Heart left ventricle (tissue), 16 donors: ENCODE data around the gene PRDM16. TPM values are rescaled to one million over a fixed set of nuclear protein-coding genes. Genes with fewer than 3 reads are reported as not detected.

Experiments
- ATAC-seq, 4 donors: fragments of 200-7000 bp; cut with Tn5 transposase; one replicate each; pipeline ENCODE4 v1.9.1; 2020 to 2022; ENCODE audit warnings: moderate library complexity in 4 of 4, mild to moderate bottlenecking in 3 of 4, moderate number of reproducible peaks in 1 of 4
- DNase-seq, 5 donors: peaks; one replicate each; pipeline ENCODE4 v3.0.0-alpha.2; 2020
- H3K27ac ChIP-seq, 12 donors: fragments of 200-600 bp; sonication (generic) in 4 of 12; one replicate each; pipeline versions ENCODE4 v1.5.0 to v1.8.0; 2016 to 2022; ENCODE audit warnings: mild to moderate bottlenecking in 2 of 12
- H3K27me3 ChIP-seq, 9 donors: fragments of 200-600 bp; sonication (generic) in 2 of 9; one replicate each; pipeline versions ENCODE4 v1.5.1 to v1.8.0; 2016 to 2022; ENCODE audit warnings: mild to moderate bottlenecking in 3 of 9
- H3K36me3 ChIP-seq, 9 donors: fragments of 200-600 bp; sonication (generic) in 2 of 9; one replicate each; pipeline versions ENCODE4 v1.5.0 to v1.8.0; 2018 to 2022; ENCODE audit warnings: mild to moderate bottlenecking in 2 of 9
- H3K4me1 ChIP-seq, 12 donors: fragments of 200-600 bp; sonication (generic) in 4 of 12; one replicate each; pipeline versions ENCODE4 v1.5.0 to v1.8.0; 2016 to 2022; ENCODE audit warnings: mild to moderate bottlenecking in 3 of 12
- H3K4me3 ChIP-seq, 12 donors: fragments of 200-600 bp; sonication (generic) in 4 of 12; one replicate each; pipeline versions ENCODE4 v1.5.0 to v1.8.0; 2017 to 2022; ENCODE audit warnings: mild to moderate bottlenecking in 9 of 12, moderate library complexity in 4 of 12
- H3K9me3 ChIP-seq, 12 donors: fragments of 200-600 bp; sonication (generic) in 4 of 12; one replicate each; pipeline versions ENCODE4 v1.5.0 to v1.8.0; 2016 to 2022; ENCODE audit warnings: mild to moderate bottlenecking in 1 of 12
- POLR2A ChIP-seq, 2 donors: fragments of 450-650 bp; IDR thresholded peaks; one replicate each; pipeline ENCODE4 v1.6.1; 2017; ENCODE audit warnings: antibody characterized with exemption in 2 of 2, mild to moderate bottlenecking in 2 of 2, moderate library complexity in 2 of 2
- WGBS, 4 donors: extraction: QIAGEN DNeasy Blood & Tissue Kit in 2 of 4; methylation state at CpG; one replicate each; pipeline versions ENCODE4 v1.1.5 to v1.1.7; 2013 to 2018; 5-methylcytosine and 5-hydroxymethylcytosine counted together
- intact Hi-C, 10 donors: fragments of 100-400 bp; cut with DNase I; formaldehyde crosslinking; loops; one replicate each; pipeline versions ENCODE4 v1.11.1 to v1.14.2; 2022
- long read RNA-seq, 3 donors: library from polyadenylated mRNA; unstranded; transcript quantifications; one replicate each; pipeline ENCODE4 v2.0.0, GENCODE V29; 2020 to 2021
- polyA plus RNA-seq, 2 donors: library from polyadenylated mRNA; stranded (reverse); fragments of 200-250 nt; gene quantifications; one replicate each; pipeline ENCODE4 v1.2.3, GENCODE V29; 2013
- total RNA-seq, 9 donors: library from RNA; depleted of rRNA in 2 of 9; stranded (reverse); fragments of >200 nt in 2 of 9; fragmentation: NEBNext Ultra II Directional in 3 of 9; extraction: Animal tissue kit (Norgen Biotek cat#: 25700) in 3 of 9; gene quantifications; one replicate each; pipeline versions ENCODE4 v1.1.0 to v1.2.4, GENCODE V29; 2016 to 2023
- TF ChIP-seq, protein P1 (sequence below), 12 donors: fragments of 200-600 bp; sonication (generic) in 4 of 12; IDR thresholded peaks; one replicate each; pipeline versions ENCODE4 v1.5.0 to v1.8.0; 2018 to 2022; ENCODE audit warnings: antibody characterized with exemption in 12 of 12, mild to moderate bottlenecking in 5 of 12
- donor health status: ischemic (EF 13 %, LVEDD 7.1; RV severe dilation, severe dysfunction).
- donor health status: healthy with polysubstance abuse.
- donor health status: DM: no; HTN: yes; CAD: no.
- donor health status: DM: no; HTN: no; CAD: no.
- donor health status: ischemic (EF 25% LVEDD 6.9; RV normal size, moderate dysfunction).
- donor health status: ischemic (EF 25% LVEDD 5.7; RV mildly dilated, moderate dysfunction).
- donor health status: healthy.
- donor health status: DM: yes; HTN: yes; CAD: no.
- donor health status: ischemic (EF 35%, LVEDD 5.7; RV mildly dilated, moderate dysfunction).
- donor health status: nonischemic (EF 11% LVEDD 7.7; RV severe dilation, severe dysfunction).
- donor health status: DM: yes; HTN: yes; CAD: no.
- donor health status: PGD.
- donor health status: ischemic (EF 29% LVEDD 5.4; RV normal size, mild dysfunction).
- donor health status: nonischemic (EF 23%, LVEDD 6.1; RV moderate dilation, normal function).

PRDM16 gene
- total RNA-seq (10 to 100 TPM in 7 of 9 donors, 1 to 10 TPM in 2; 6.0 to 22.7 (median 14.4) TPM), polyA plus RNA-seq (10 to 100 TPM; 11.3 to 13.1 TPM)
- long read RNA-seq, donor 1, partial matches to known transcripts, result 5 of 24 reads
- long read RNA-seq, donor 1, other reads (novel, unspliced or antisense), result 19 of 24 reads
- long read RNA-seq, donor 2, partial matches to known transcripts, result 10 of 29 reads
- long read RNA-seq, donor 2, other reads (novel, unspliced or antisense), result 19 of 29 reads
- long read RNA-seq, donor 3, partial matches to known transcripts, result 9 of 17 reads
- long read RNA-seq, donor 3, other reads (novel, unspliced or antisense), result 8 of 17 reads

DNA sequence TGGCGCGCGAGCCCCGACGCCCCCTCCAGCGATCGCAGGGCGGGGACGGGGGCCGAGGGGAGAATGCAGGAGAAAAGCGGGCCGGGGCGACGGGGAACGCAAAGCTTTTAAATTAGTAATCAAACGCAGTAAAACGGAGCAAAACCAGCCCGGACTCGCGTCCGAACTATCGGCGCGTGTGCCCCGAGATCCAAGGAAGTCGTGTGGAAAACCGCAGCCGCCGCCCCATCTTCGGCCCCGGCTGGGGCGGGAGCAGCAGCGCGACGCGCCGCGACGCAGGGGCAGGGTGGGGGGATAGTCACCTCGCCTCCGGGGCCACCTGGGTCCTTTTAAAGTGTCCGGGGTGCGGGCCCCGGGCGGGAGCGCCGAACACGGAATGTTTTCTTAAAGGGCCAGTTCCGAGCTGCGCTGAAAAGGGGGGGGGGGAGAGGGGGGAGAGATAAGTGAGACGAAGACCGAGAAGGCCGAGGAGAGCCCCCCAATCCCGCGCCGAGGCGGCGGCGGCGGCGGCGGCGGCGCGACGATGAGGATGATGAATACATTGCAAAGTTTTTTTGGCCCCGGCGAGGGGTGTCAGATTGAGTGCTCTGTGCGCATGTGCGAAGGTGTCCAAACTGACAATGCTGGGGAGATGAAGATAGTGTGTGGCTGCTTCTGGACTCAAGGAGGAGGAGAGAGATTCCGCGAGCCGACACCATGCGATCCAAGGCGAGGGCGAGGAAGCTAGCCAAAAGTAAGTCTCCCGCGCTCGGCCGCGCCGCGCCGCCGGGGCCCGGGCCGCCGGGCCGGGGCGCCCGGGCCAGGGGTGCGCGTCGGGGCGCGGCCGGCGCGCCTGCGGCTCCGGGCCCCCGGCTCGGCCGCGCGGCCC lies at the start of gene PRDM16:
PRDM16 (plus strand) TSS at position 640 of the 868 bp plus-strand sequence; CDS start at position 697, 57 bp downstream.
- intact Hi-C loops, result loop anchor here in 8 of 10 donors (1.0 to 10.0 kb wide), 6 partner anchors 104 to 354 kb away; no protein-coding TSS in a partner anchor
- DNase-seq, result peak; percentile 56 to 73 (median 60)
- WGBS, 4 donors, result 0 to 1% (median 1%) methylated on average over 85 to 106 of the region's 106 CpGs
- TF ChIP-seq, protein P1, sequence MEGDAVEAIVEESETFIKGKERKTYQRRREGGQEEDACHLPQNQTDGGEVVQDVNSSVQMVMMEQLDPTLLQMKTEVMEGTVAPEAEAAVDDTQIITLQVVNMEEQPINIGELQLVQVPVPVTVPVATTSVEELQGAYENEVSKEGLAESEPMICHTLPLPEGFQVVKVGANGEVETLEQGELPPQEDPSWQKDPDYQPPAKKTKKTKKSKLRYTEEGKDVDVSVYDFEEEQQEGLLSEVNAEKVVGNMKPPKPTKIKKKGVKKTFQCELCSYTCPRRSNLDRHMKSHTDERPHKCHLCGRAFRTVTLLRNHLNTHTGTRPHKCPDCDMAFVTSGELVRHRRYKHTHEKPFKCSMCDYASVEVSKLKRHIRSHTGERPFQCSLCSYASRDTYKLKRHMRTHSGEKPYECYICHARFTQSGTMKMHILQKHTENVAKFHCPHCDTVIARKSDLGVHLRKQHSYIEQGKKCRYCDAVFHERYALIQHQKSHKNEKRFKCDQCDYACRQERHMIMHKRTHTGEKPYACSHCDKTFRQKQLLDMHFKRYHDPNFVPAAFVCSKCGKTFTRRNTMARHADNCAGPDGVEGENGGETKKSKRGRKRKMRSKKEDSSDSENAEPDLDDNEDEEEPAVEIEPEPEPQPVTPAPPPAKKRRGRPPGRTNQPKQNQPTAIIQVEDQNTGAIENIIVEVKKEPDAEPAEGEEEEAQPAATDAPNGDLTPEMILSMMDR (IDR thresholded peaks at IDR 0.05), result no peak
- no peak for TF ChIP-seq POLR2A (IDR thresholded peaks at IDR 0.05)
- no peaks in the 10 kb centered on the region for H3K36me3 ChIP-seq
- peak within 1 kb of the TSS; percentile 78 to 99 (median 90) for H3K27ac ChIP-seq
- ATAC-seq, result peak in 1 of 4 donors; percentile 8
- H3K9me3 ChIP-seq, result no peaks in the 10 kb centered on the region
- H3K4me1 ChIP-seq, result peaks cover 0 to 84% (median 19%) of the 10 kb centered on the region in 12 donors
- H3K4me3 ChIP-seq, result peak within 1 kb of the TSS; percentile 70 to 98 (median 87)
- peaks cover 14 to 83% (median 41%) of the 10 kb centered on the region in 9 donors for H3K27me3 ChIP-seq

DNA sequence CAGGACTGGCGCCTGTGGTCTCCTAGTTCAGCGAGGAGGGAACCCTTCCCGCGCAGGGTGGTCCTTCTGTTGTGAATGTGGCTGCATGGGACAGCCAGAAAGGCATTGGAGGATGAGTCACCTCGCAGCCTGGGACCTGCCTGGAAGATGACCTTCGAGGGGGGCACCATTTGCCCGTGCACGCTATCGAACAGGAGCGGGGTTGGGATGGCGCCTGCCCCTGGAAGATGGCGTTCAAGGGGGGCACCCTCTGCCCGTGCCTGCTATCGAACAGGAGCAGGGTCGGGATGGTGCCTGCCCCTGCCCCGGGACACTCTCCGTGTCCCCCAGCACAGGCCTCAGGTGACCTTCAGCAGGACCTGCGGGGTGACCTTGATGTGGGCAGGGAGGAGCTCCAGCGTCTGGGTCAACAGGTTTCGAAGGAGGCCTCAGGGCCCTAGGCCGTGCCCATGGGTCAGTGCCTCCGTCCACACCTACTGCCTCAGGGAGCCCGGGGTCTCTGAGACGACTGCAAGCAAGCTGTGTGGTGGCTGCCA lies 49.4 kb upstream of the PRDM16 start:
- TF ChIP-seq, protein P1 (IDR thresholded peaks at IDR 0.05), result no peak
- no peak for TF ChIP-seq POLR2A (IDR thresholded peaks at IDR 0.05)
- DNase-seq, result peak in 3 of 5 donors; percentile 13 to 51 (median 21)
- intact Hi-C loops, result loop anchor here in 3 of 10 donors (10.0 kb wide), 1 partner anchor 265 kb away; no protein-coding TSS in a partner anchor
- Histone ChIP-seq H3K4me1 (no peaks in the 10 kb centered on the region), H3K9me3 (no peaks in the 10 kb centered on the region), H3K4me3 (no peak overlapping the region), H3K27ac (no peak overlapping the region), H3K36me3 (no peaks in the 10 kb centered on the region), H3K27me3 (peaks cover 0 to 15% (median 0%) of the 10 kb centered on the region in 9 donors)
- ATAC-seq, result no peak
- 86 to 96% (median 93%) methylated on average over 19 to 24 of the region's 24 CpGs for WGBS, 4 donors

GRCh38 chr1:3020263-3020909 lies 48.6 kb upstream of the PRDM16 start:
- ATAC-seq (no peak), DNase-seq (no peak)
- intact Hi-C loops, result no loop called here
- H3K36me3 ChIP-seq, result no peaks in the 10 kb centered on the region
- 89 to 91% (median 90%) methylated on average over 12 of the region's 12 CpGs for WGBS, 4 donors
- no peak overlapping the region for H3K27ac ChIP-seq
- H3K4me1 ChIP-seq, result no peaks in the 10 kb centered on the region
- TF ChIP-seq, protein P1 (IDR thresholded peaks at IDR 0.05), result no peak
- no peak for TF ChIP-seq POLR2A (IDR thresholded peaks at IDR 0.05)
- peaks cover 0 to 7% (median 0%) of the 10 kb centered on the region in 9 donors for H3K27me3 ChIP-seq
- no peak overlapping the region for H3K4me3 ChIP-seq
- no peaks in the 10 kb centered on the region for H3K9me3 ChIP-seq
